ENCODE measurements around the gene SLC41A3.
A peak's percentile ranks its signal among the peaks of the same experiment; 100 is the strongest.

Gene SLC41A3

DNA sequence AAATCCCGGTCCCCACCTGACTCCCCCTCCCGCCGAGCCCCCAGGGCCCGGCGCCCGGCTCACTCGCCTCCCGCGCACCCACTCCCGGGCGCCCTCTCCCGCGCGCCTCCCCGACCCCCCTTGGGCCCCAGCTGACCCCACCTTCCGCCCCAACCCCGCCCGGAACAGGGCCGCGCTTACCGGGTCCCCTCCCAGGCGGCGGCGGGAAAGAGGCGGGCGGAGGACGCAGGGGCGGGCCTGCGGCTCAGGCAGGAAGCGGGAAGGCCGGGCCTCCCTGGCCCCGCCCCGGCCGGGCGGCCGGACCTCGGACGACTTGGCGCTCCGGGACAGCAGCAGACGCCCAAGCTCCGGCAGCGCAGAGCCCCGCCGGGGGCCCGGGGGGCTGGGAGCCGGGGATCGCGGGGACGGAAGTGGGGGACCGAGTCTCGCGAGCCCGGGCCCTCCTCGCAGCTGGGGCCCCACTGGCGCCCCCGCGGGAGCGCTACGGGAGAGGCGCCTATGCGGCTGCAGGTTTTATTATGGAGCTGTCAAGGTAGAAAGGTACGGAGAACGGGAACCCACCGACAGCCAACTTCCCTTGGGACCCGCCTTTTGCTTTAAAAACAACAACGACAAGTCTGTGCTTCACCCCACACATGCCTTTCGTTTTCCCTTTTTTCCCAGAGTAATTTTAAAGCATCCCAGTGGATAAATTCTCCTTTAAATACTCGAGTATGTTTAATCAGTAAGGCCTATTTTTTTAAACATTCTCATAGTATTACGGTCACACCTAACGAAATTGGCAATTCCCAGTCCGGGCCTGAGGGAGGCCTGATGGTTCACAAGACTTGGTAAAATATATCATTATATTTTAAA is at the start of gene SLC41A3:
Gene SLC41A3 (minus strand): TSS at position 212 of the 855 bp plus-strand sequence. CDS start 15,905 bp downstream, outside the sequence.
- DNase-seq (ENCODE audit: low spot score) = peak; percentile 95

DNA sequence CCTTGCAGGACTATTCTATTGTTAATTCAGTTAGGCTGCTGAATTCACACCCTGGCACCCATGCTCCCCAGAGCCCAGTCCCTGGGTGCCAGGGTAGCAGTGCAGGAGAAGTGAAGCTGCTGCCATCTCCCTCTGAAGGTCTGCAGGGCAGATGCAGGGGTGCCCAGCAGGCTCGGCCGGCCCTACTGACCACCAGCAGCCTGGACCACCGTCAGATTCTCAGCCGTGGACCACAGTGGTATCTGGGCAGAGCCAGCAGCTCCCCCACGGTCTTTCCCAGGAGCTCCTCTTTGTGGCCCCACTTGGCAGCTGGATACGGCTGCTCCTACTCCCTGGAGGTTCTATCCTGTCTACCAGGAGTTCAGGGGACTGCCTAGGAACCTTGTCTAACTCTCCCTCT is 49.7 kb upstream of the SLC41A3 start:
- DNase-seq (ENCODE audit: low spot score) = peak; percentile 54

DNA sequence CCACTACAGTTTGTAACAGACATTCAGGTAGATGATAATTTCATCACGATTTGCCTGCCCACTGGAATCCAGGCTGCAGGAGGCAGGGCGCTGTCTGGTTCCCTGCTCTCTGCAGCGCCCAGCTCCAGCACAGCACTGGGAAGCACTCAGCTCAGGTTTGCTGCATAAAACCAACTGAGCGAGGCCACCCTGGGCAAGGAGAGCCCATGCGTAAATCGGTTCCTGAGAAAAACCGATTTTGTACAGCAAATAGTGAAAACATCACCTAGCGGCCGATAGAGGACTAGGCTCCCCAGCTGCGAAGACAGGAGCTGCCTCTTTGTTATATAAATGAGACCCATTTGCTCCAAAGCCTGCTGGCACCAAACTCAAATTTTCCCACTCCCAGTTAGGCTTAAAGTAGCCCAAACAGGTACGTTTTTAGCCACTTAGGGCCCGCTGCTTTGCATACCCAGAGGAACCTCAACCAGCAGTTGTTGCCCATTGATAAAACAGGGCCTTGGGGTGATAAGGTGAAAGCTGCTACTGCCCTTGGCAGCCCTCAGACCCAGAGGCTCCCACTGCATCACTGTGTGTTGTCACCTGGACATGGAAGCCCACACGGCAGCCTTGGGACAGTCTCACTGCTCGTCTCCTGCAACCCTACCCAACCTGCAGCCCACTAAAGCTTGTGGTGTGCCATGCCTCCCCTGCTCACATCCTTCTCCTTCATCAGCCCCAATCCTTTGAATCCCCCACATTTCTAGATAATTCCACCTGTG is 49.0 kb upstream of the SLC41A3 start:
- peak; percentile 48 for DNase-seq (ENCODE audit: low spot score)

DNA sequence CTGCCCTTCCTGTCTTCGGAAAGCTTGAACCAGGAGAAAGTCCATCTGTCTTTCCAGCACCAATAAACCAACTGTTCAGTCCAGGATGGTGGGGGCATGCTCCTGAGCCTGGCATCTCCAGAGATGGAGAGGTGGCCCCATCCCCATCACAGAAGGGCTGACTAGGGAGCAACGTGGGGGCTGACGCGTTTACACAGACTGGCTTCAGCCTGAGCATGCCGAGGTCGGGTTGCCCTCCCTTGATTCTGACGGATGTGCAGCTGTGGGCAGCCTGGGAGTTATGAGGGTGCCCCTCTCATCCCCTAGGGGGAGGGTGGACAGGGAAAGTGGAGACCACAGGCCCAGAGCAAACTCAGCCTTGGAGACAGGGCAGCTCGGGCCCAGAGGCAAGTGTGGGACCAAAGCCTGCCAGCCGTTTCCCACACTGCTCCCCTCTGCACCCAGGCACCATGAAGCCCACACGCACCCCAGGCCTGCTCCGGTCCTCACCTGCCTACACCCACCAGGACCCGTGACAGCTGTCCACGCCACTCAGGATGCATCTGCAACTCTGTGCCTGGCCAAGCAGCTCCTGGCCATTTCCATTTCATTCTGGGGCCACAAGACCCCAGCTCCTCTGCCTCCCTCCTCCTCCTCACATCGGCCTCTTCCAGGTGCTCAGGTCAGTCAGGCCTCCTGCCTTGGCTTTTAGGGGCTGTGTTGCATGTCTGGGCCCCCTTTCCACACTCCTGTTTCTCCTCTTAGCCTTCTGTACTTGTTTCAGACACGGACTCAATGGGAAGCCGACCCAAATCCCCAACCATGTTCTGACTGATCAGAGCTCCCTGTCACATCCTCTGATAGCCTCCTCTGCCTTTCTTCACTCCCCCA is 48.2 kb upstream of the SLC41A3 start:
- DNase-seq (ENCODE audit: low spot score) = peak; percentile 42

DNA sequence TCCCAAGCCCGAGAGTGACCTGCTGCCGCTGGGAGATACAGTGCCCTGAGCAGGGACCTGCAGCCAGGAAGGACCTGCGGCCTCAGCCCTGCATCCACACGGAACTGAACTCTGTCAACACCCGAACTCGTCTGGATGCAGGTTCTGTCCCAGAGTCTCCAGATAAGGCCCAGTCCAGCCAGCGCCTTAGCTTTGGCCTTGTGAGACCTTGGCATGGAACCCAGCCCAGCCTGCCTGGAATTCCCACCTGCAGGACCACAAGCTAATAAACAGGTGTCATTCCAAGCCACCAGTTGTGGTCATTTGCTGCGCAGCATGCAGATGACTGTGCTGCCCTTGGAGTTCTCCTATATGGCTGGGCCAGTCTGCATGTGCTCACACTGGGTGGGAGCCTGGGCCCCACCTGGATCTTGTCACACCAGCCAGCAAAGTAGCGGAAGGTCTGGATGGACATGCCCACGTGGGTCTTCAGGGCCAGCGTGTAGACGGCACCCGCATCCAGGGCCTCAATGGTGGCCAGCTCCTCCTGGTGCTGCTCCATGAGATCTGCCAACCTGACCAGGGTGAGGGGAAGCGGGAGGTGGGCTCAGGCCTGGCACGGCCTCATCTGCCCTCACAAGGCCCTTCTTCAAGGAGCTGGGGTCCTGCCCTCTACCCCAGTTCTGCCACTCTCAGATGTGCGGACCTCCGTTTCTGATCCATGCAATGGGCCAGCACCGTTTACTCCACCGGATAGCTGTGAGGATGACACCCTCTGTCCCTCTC is 47.2 kb upstream of the SLC41A3 start:
- DNase-seq (ENCODE audit: low spot score) = peak; percentile 58

DNA sequence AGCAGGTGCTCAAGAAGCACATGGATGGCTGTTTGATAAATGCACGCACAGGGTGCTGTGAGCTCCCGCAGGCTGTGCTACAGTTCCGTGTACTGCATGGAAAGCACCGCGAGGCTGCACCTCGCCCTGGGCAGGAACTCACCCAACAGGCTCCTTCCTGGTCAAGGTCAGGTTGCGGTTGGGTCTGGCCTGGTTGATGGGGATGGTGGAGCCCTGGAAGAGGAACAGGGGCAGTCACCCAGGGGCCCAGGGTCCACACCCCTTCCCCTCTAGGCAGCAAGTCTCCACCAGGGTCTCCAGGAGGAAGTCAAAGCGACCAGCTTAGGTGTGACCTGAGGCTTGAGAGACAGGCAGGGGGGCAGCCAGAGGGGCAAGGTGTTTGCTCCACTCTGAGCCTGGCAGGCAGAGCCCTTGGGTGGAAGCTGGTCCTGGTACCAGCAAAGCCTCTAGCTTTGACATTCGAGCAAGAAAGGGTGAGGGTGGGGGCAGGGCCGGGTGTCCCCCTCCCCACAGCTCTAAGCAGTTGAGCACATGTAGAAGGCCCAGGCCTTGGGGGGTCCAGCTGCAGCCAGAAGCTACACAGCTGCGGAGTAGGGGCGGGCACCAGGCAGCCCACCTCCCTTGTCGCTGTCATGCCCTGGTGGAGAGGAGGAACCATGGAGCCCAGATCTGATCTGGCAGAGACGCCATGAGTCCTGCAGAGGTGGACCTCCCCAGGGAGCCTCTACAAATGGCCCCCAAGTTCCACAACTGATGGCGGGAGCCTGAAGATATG is 46.3 kb upstream of the SLC41A3 start:
- peak; percentile 58 for DNase-seq (ENCODE audit: low spot score)

DNA sequence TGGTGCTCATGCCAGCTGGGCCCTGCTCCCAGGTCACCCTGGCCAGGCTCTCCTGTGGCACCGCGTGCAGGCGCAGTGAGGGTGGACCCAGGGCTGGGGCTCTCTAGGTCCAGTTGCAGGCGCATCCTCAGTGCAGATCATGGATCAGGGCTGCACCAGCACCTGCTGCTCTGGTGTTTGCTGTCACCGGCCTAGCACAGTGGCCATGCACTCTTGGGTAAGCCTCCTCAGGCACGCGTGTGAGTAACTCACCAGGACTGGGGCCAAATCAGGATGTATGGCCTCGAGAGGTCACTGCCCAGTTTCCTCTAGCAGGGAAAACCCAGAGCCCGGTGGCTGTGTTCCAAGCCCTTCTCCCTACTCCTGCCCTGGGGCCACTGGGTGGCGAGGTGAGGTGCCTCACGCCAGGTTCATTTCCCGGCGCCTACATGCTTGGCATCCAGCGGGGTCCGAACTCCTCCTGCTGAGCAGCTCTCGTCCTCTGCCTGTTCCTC is 45.5 kb upstream of the SLC41A3 start:
- DNase-seq (ENCODE audit: low spot score) = peak; percentile 64

DNA sequence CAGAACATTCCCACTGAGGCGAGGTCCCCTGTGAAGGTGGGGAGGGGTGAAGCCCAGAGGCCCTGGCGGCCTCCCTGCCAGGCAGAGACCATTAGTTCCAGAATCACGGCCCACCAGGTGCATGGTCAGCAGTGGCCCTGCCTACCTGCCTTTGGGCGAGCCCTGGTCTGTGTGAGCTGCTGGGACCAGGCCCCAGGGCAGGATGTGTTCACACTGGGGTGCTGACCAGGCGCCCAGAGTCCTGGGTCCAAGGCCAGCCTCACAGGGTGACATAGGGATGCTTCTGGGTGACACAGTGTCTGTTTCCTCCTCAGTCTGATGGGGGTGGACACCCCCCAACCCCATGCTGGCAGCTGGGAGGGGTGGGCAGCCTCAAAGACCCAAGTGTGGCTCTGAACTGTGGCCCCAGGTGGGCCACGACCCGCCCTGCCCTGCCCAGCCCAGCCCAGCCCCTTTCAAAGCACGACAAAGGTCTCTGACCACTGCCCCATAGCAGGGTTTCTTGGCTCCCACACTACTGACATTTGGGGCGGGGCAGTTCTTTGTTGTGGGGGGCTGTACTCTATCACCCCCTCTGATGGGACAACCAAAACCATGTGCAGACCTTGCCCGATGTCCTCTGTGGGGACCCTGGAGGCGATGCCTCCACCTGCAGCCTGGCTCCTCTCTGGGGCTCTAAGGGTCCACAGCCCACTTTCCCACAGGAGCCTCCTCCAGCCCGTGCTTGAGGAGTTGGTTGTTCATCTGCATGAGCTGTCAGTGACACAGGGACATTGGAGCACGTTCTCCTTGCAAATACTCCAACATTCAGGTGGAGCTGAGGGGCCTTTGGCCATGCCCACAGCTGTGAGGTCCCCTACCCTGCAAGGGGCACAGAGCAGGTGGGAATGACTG is 44.8 kb upstream of the SLC41A3 start:
- DNase-seq (ENCODE audit: low spot score) = peak; percentile 17

DNA sequence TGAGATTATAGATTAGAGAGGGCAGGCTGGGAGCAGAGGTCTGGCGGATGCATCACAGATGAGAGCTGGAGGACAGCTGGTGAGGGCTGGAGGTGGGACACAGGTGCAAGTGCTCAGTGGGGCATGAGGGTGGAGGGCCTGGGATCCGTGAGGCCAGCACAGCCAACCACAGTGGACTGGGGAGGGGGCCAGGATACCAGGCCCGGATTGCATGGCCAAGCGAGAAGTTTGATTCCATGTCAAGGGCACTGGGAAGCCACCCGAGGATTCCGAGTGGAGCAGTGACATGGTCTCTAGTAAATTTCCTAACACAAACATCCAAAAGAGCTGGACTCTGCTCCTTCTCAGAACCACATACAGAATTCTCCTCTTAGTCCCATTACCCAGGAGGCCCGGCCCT is 44.0 kb upstream of the SLC41A3 start:
- DNase-seq (ENCODE audit: low spot score) = peak; percentile 51

DNA sequence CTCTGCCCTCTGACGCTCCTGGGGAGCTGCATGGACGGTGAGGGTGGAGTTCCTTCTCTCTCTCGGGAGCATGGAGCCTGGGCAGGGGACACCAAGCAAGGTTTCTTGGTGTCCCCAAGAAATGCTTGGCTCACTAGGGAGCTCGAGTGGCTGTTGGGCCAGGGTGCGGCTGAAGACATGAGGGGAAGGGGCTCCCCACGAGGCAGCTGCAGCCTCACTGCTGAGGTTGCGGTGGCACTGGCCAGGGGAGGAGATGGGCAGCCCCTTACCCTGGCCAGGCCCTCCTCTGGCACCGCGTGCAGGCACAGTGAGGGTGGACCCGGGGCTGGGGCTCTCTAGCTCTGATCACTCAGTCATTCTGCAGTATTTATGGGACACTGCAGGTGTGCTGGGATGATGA is 43.5 kb upstream of the SLC41A3 start:
- DNase-seq (ENCODE audit: low spot score) = peak; percentile 37

DNA sequence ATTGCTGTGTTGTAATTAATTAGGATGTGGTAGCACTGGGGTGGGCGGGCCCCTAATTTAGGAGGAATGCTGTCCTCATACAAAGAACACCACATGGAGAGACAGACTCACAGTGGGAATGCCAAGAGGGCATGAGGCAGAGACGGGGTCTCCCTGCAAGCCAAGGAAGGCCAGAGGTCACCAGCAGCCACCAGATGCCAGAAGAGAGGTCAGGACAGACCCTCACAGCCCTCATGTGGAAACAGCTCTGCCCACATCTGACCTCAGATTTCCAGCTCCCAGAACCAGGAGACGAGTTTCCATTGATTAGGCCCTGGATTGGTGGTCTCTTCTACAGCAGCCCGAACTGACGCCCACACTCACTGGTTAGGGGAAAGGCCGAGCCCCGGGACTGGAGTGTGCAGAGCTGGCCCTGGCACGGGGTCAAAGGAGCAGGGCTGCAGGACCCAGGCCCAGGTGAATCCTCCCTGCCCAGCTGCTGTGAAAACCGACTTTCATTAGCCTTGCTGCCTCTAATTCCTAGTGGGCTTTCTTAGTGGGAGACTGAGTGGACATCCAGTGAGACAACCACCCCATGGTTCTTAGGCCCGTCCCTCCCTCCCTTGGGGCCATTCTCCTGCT is 43.0 kb upstream of the SLC41A3 start:
- DNase-seq (ENCODE audit: low spot score) = peak; percentile 44

DNA sequence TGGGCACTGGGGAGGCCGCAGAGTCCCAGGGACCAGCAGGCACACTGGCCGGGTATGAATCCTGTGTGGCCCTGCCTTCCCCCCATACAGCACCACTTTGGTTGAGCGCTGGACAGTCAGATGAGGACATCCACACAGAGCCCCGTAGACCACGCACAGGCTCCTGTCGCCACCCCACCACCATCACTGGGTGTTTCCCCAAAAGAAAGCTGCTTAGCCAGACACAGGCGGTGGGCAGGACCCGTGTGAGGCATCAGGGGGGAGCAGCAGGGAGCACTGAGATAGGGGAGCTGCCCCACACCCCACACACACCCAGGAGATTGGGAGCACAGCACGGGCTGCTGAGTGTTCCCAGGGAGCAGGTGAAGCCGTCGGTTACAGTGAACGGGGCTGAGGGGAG is 42.4 kb upstream of the SLC41A3 start:
- DNase-seq (ENCODE audit: low spot score) = peak; percentile 60

DNA sequence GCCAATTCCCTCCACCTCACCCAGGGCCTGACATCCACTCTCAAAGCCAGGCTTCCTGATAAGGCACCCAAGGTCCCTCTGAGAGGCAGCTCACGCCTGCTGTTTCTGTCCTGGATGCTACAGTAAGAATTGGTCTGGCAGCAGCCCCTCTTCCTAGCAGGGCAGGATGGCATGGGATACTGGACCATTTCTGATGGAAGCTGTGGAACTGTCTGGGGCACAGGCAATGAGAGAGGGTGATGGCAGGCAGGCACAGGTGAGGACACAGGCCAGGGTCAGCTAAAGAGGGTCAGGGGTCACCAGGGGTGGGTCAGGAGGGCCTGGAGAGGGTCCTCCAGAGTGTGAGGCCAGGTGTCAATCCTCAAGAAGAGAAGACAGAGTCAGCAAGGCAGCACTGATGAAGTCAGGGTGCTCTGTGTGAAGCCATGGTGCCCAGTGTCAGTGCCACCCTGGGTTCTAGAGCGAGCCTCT is 41.9 kb upstream of the SLC41A3 start:
- peak; percentile 41 for DNase-seq (ENCODE audit: low spot score)

DNA sequence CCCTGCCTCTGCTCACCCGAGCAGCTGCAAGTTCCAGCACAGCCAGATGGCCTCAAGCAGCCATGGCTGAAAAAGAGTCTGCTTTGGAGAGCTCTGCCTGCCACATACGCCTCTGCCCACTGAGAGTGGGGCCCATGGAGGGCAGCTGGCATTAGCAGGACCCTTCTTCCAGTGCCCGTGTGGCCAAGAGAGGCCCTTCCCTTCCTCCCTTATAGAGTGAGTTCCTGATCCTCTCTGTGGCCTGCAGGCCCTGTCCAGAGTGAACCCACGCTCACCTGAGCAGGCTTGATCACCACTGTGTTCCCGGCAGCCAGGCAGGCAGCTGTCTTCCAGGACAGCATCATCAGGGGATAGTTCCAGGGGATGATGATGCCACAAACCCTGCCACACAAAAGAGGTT is 41.4 kb upstream of the SLC41A3 start:
- DNase-seq (ENCODE audit: low spot score) = no peak

DNA sequence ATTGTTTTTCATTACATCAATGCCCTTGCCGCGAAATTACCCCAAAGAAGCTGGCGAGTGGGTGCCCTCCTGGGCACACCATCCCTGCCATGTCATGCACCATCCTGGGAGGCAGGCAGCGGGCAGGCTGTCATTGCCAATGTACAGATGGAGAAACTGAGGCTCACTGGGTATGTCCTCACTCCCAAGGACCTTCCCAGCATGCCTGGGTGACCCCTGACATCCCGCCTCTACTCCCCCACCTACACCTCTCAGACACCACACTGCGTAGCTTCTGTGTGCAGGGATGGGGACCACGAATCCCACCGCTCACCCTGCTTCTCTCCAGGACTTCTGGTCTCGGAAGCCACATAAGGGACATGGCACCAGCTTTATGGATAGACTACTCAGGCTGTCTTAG is 41.0 kb upstream of the SLC41A3 start:
- peak; percentile 25 for DNase-seq (ENCODE audit: low spot score)

DNA sequence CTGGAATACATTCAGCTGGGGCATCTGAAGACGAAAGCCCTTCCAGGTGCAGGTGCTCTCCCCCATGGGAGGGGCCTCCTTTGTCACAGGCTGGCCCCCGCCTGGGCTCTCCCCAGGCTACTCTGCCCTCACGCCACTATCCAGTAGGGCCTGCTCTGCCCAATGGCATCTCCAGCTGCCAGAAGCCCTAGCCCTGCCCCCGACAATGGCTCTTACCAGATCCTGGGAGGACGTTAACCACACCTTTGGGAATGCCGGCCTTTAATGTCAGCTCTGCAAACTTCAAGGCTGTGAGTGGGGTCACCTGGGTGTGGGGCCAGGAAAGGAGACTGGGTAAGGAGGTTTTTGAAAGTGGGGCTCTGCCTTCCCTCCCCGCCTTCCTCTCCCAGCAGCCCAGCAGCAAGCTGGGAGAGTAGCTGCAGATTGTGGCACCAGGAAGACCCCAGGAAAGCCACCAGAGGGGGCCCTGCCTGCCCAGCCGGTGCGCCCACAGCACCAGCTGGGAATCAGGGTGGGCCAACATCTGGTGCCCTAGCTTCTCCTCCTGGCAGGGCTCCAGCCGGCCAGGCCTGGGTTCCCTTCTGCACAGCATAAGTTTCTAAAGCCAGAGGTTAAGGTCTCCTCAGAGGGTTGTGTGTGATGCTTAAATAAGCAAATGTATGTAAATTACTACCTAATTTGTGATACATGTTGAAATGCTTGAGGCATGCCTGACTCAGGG is 40.4 kb upstream of the SLC41A3 start:
- peak; percentile 40 for DNase-seq (ENCODE audit: low spot score)

DNA sequence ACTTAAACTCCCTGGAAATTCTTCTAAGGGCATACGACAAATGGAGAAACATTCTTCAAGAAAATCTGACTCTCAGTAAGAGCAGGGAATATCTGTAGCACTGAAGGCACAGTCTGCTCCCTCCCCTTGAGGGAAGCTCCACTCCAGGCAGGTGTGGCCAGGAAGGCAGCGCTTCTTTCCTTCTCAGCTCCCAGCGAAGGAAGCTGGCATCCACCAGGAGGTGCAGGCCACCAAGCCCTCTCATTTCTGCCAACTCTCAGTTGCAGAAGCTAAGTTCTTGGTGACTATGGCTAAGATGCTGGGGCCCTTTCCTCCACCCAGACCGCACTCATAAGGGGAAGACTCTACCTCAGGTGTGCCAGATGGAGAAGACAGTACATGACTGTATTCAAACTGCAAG is 37.7 kb upstream of the SLC41A3 start:
- peak; percentile 18 for DNase-seq (ENCODE audit: low spot score)

DNA sequence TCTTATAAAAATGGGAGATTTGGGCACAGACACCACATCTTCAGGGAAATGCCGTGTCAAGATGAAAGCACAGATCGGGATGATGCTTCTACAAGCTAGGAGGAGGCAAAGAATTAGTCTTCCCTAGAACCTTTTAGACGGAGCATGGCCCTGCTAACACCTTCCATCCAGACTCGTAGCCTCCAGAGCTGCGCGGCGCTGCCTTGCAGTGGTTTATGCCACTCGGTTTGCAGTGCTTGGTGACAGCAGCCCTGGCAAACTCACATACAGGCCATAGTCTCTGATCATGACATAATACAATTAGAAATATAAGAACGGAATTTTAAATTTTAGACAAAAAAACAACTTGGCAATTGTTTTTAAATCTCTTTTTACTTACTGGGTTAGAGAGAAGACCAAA is 37.1 kb upstream of the SLC41A3 start:
- DNase-seq (ENCODE audit: low spot score) = peak; percentile 5

Measured in left forelimb (tissue), 1 donor.